NT2/D1 (cell line): ENCODE results near the gene FBXL13.

Experiments
- SUZ12 ChIP-seq: IDR thresholded peaks from 2 replicates; pipeline ENCODE4 v1.6.1; 2011; ENCODE audit not compliant: insufficient read length, insufficient read depth; ENCODE audit errors: extremely low read depth
- YY1 ChIP-seq: IDR thresholded peaks from 2 replicates; pipeline ENCODE4 v1.6.1; 2011; ENCODE audit not compliant: insufficient read length, insufficient read depth
- ZNF274 ChIP-seq: IDR thresholded peaks from 2 replicates; pipeline ENCODE4 v1.6.1; 2011; ENCODE audit warnings: mild to moderate bottlenecking, low read depth, low read length

DNA sequence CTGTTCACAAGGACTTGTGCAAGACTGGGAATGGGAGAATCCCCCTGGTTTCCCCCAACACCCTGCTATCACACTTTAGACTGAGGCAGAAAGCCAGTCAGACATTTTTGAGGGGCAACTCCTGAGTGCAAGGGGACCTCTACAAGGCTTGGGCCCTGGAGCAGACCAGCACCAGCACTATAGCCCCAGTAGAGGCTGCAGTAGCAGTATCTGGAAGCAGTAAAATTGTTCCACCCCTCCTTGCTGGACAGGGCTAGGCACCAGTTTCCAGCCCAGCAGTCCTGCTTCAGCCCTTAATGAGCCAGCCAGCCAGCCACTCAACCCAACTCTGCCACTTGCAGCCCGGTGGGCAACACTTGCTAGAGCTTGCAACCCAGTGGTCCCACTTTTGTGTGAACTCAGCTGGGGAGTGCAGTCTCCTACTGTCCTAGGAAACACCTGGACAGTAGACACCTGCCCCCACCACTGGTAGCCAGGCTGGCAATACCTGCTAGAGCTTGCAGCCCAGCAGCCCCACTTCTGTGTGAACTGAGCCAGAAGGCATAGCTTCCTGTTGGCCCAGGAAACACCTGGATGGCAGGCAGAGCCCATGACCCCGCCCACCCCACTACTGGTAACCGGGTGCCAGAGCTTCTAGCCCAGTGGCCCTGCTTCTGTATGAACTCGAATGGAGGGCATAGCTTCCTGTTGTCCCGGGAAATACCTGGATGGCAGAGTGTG lies 65.0 kb downstream of the FBXL13 start:
- no peak for TF ChIP-seq YY1
- no peak for TF ChIP-seq ZNF274
- no peak for TF ChIP-seq SUZ12
